SIG-M5 treated with dmso at 0.1 percent for 504 hours (cell line): ENCODE data around the gene IRF2BPL.

Source experiments
- DNase-seq: peaks from one replicate; lab custom pipeline; 2025; ENCODE audit not compliant: unreplicated experiment; lab: John Stamatoyannopoulos, UW

The IRF2BPL gene

GRCh38 chr14:77012193-77012765 is 16.2 kb downstream of the IRF2BPL start:
- no peak for DNase-seq

GRCh38 chr14:77011245-77011644 is 17.3 kb downstream of the IRF2BPL start:
- DNase-seq, result no peak

GRCh38 chr14:77009014-77009413 is 19.5 kb downstream of the IRF2BPL start:
- DNase-seq, result no peak

- no peak for DNase-seq
Observed at GRCh38 chr14:77008541-77008940, 20.0 kb downstream of the IRF2BPL start.

DNA sequence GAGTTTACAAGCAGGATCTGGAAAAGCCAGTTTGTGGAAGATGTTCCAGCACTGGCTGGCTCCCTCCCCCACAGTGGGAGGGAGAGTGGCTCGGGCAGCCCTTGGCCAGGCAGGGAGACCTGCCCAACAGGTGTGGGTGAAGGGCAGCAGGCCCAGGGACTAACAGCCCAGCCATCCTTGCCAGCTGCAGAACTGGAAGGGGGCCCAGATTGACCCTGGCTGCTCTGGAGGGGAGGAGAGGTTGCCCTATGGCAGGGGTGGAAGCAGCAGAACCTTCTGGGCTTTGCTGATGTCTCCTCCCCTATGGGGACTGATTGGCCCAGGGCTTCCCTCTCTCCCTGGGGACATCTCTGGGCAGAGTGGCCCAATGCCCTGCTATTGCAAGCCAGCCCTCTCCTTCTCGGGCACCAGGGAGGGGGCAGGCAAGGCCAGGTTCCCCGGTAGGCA is 20.5 kb downstream of the IRF2BPL start:
- peak; percentile 73 for DNase-seq

DNA sequence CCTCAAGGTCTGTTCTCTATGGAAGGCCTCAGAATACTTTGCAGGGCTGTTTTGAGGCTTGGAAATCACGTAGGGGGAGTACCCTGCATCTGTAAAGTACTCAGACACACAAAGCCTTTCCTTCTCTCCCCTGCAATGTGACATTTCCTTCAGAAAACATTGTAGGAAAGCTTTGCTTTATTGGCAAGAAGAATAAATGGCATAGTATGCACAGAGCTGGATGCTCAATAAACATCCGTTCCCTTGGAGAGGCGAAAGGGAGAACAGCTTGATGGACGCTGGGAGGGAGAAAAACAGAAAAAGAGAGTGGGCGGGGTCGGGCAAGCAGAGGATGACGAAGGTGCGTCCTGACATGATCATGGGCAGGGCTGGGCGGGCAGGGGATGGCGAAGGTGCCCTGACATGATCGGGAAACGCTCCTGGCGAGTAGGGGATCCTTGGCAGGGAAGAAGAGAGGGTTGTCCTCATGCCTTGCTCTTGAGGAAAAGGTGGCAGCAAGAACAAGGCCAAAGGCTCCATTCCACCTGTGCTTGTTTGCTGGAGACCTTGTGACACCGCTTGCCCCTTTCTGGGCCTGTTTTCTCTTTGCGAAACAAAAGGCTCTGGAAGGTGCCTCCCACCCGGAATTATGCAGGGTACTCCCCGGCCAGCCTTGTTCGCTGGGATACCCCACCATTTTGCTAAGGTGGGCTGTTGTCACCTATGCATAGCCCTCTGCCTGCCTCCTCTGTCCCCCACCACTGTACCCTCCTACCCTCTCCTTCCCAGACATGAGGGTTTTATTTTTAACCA is 21.1 kb downstream of the IRF2BPL start:
- DNase-seq, result no peak

- no peak for DNase-seq
Observed at GRCh38 chr14:77006132-77006531, 22.4 kb downstream of the IRF2BPL start.

- DNase-seq, result no peak
Observed at GRCh38 chr14:77005559-77005958, 22.9 kb downstream of the IRF2BPL start.

DNA sequence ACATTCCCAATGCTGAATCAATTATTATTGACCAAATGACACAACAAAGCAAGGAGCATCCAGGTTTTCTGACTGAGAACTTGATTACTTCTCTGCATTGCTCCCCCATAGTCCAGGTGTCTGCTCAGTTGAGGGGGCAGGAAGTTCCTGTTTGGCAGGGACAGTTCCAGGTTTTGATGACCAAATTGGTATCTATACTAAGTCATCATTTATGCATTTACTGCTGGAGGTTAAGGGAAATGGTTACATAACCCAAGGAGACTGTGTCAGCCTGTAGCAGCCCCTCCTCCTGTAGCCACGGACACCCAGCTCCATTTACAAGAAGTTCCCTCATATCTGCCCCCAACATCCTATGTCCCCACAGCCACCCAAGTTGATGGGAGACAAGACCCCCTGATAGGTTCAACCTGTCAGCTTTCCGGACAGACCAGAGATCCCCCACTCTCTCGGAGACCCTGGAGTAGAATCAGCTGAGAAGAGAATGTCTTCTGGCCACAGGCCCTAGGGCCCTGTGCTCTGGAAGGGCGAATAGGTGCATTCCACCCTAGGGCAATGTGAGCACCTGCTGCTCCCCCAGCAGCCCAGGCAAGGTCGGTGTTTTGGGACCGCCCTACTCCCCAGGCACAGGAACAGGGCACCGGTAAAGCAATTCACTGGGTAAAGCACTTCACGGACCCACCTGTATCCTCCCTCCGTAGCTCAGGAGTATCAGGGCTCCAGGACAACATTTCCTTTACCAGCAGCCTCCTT is 23.6 kb downstream of the IRF2BPL start:
- no peak for DNase-seq

DNA sequence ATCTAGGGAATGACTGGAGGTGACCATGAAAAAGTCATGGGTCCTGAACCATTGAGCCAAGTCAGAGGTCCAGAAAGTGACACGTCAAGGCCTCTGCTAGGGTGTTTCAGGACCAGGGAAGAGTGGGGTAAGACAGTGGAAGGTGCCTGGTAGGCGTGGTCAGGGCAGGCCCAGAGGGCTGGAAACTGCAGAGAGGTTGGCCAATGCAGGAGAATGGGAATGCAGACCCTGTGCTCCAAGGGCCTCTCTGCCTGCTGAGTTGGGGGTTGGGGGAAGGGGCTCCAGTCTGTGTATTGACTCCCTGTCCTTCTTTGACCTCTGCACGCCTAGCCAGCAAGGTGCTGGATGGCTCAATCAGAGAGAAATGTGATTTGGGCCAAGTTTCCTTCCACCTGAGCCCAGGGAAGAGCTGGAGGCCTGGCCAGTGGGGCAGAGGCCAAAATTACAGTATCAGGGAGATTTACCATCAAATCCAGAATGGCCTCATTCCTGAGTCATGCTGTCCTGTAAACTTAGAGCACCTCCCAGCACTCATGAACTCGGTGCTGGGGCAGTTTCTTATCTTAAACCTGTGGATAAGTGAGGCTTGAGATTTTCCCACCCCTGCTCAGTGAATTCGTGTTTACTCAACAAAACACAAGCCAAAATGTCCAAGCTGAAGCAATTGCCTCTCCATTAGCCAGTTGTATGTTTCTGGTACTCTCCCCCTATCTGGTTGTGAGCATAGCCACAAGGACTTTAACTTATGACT is 24.4 kb downstream of the IRF2BPL start:
- no peak for DNase-seq

GRCh38 chr14:77002889-77003288 is 25.6 kb downstream of the IRF2BPL start:
- no peak for DNase-seq

DNA sequence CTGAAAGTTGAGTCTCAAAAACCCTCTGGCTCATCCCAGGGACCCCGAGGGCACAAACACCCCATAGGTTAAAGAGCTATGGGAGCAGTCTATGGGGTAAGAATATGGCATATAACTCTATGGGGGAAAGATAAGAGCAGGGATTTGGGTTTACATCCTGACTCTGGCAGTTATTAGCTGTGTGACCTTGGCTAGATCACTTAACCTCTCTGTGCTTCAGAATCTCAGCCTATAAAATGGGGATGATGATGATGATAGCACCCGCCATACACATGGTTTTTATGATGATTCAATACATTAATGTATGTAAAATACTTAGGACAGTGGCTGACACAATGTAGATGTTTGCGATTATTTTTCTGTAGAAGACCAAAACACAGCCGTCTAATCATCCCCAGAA is 26.2 kb downstream of the IRF2BPL start:
- DNase-seq, result no peak

GRCh38 chr14:77000340-77001270 is 27.9 kb downstream of the IRF2BPL start:
- no peak for DNase-seq

GRCh38 chr14:76998910-76999309 is 29.6 kb downstream of the IRF2BPL start:
- DNase-seq, result no peak

- DNase-seq, result no peak
Observed at GRCh38 chr14:76997257-76997970, 31.1 kb downstream of the IRF2BPL start.

DNA sequence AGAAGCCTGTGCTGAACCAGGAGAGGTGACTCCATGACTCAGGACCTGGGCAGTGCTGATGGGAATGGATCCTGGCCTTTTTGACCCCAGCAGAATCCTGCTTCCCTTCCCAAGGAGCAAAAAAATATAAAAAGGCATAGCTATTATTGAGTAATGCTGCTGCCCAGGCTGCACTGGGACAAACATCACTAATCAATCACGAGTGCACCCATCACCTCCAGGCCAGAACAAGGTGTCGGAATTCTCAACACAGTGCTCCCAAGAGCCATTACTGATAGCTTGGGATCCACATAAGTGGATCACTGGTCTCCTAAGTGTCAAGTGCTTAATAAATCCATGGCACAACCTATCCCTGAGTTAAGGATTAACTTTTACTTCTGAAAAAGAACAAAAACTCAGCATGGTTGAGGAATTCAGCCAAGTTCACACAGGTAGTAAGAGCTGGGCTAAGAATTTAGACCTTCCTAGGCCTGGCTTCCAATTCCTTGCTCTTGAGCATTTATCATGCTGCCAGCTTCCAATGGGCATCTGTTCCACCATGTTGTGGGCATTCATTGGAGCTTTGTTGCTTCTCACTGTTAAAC is 31.9 kb downstream of the IRF2BPL start:
- no peak for DNase-seq

GRCh38 chr14:76995279-76996035 is 33.1 kb downstream of the IRF2BPL start:
- DNase-seq, result no peak

- DNase-seq, result no peak
Observed at GRCh38 chr14:76993752-76994151, 34.8 kb downstream of the IRF2BPL start.
